Stimulated activated CD8-positive, alpha-beta memory T cell treated with anti-CD3 and anti-CD28 coated beads, Interleukin-2, amount 100 ng/mL, for 1 hour (primary cell): ENCODE results near the gene MACF1.

Source experiments
- DNase-seq, 2 donors: peaks; one replicate each; pipeline ENCODE4 v3.0.0-alpha.2; 2020; ENCODE audit warnings: low read depth in 2 of 2

The MACF1 gene

DNA sequence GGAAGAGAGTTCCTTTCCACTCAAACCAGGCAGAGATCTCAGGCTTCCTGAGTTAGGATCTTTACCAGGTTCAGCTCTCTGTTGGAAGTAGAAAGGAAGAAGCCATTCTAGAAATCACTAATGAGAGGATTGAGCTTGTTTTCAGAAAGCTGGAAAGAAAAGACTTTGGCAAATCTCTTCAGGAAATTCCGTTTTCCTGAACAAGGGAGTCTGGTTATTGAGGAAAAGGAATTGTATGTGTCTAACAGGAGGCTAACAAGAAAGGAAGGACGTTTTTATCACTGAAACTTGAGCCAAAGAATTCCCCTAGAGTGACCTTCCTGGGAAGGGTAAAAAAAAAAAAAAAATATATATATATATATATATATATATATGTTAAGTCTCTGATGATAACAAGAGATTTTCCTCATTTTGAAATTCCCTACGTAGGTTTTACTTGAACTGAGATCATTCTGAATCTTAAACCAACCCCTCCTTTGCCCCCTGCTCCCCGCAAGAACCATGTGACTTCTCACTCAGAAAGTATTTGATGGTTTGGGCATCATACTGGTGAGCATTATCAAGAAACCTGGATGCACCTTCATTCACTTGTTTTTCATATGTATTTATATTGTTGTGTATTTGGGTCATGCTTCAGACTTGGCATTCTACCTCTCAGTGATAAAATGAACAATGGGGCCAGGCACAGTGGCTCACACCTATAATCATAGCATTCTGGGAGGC lies 188.5 kb downstream of the MACF1 start:
- no peak for DNase-seq

DNA sequence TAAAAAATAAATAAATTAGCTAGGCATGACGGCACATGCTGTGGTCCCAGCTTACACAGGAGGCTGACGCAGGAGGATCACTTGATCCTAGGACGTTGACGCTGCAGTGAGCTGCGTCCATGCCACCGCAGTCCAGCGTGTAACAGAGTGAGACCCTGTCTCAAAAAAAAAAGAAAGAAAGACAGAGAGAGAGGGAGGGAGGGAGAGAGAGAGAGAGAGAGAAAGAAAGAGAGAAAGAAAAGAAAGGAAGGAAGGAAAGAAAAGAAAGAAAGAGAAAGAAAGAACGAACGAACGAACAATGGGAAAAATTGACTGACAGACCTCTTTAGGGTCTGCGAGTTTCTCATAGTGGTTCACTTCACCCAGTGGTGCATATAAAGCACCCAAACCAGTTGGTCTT lies 189.2 kb downstream of the MACF1 start:
- no peak for DNase-seq

DNA sequence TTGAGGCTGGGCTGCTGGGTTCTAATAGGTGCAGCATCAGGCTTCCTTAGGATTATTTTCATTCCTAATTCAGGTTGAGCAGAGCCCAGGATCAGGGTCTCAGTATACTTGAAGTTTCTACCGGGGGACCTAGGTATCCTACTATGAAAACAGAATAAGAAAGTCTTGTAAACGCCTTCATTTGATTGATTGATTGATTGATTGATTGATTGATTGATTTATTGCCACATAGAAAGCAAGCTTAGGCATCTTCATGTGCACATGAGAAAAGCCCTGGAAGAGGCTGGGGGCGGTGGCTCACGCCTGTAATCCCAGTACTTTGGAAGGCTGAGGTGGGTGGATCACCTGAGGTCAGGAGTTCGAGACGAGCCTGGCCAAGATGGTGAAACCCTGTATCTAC lies 189.6 kb downstream of the MACF1 start:
- no peak for DNase-seq

DNA sequence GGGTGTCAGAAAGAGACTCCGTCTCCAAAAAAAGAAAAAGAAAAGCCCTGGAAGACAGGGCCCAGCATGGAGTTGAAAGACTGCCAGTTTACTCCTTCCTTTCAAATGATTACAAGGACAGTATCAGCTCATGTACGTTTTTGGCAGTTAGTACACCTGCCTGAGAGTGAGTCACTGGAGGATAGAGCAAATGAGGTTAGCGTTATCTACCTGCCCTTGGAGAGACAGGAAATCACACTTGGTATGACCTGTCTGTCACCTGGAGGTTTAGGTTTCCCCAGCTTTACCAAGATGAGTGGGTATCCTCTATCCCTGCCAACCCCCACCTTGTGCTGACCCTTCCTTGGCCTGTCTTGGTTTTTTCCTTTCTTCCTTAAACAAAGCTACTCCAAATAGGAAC lies 190.1 kb downstream of the MACF1 start:
- no peak for DNase-seq

DNA sequence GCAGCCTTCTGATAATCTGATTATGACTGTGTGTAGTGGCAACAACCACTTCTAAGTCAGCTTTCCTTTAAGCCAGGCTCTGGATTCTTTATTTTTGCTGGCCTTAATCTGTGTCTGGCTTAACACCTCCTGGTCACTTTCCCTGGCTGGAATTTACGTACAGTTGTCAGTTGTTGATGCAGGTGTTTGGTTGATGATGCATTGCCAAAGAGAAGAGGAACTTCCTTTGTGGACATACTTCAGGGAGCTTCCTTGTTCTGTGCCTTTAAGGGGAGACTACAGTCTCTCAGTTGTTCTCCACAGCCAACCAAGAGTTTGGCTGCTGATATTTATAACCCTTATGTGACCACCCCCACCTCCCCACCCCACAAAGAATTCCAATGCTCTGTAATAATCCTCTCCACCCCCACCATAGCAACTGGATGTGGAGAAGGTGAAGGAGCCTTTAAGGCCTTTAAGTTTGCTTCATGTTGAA lies 190.9 kb downstream of the MACF1 start:
- no peak for DNase-seq

DNA sequence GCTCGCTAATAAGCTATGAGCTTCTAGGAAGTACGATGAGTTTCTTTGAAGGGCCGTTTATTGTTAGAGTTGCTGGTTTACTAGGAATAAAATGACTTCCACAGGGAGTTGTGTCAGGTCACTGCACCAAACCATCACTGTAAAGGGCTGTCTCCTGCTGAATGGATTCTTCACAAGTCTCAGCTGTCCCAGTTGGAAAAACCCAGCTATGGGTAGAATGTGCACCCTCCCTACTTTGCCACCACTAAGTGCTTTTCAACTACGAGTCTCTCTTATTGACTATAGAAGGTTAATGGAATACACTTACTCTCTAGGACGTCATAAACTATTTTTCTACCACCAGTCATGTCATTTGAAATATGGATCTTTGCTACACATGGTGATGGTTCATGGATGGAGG lies 192.2 kb downstream of the MACF1 start:
- no peak for DNase-seq

DNA sequence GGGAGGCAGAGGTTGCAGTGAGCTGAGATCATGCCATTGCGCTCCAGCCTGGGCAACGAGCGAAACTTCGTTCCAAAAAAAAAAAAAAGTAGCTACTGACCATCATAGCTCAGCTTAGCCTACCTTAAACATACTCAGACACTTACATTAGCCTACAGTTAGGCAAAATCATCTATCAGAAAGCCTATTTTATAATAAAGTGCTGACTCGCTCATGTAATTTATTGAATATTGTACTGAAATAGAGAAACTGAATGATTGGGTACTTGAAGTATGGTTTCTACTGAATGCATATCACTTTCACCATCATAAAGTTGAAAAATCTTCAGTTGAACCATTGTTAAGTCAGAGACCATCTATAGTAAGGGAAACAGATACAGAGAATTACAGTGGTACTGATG lies 193.0 kb downstream of the MACF1 start:
- no peak for DNase-seq

DNA sequence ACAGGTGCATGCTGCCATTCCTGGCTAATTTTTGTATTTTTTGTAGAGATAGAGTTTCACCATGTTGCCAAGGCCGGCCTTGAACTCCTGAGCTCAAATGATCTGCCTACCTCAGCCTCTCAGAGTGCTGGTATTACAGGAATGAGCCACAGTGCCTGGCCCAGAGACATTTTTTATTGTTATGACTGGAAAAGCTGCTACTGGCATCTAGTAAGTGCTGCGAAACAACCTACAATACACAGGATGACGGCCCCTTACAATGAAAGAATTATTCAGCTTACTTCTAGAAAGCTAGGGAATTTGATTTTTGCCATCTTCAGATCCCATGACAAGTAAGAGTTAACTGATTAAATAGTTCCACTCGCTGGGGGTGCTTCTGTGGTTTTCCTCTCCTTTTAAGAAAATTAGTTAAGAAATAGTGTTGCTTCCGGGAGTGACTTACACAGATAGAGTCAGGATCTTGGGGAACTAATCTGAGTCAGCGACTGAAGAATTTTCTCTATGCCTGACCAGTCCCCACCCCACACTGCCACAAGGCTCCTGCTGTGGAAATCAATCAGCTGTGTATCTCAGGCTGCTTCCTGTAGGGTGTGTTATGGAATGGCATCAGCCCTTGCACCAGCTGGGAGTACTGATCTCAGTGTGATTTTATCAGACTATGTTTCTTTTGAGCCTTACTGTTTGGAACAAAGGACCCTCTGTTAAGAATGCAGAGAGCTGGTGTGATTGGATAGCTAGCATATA lies 194.0 kb downstream of the MACF1 start:
- no peak for DNase-seq

DNA sequence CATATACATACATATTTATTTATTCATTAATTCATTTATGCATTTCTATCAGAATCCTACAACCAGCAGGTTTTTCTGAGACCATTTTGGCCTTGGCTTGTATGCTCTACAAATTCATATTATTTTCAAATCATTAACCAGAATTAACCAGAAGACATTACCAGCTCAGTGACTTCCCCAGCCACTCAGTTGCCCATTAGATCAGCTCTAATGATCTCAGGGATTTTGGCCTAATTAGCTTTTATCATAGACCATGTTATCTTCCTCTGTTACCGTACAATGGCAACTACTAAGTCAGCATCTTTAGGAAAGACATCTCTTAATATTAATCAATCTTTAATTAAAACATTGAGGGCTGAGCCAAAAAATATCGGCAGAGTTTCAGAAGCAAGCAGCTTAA lies 196.6 kb downstream of the MACF1 start:
- DNase-seq = no peak

DNA sequence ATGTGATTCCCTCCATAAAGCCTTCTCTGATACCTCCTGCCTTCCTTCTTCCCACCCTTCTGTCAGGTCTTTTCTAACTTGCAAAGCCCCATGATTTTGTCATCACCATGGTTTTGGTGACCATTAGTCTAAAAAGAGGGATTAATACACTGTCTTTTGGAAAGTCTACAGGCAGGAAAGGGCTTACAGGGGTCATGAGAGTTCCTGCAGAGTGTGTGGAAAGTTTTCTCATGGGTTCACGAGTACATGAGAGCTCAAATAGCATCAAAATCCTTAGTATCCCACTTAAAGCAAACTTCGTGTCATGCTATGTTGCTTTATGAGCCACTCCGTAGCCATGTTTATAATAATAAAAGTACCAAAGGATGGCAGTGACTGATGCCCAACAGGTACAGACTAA lies 200.4 kb downstream of the MACF1 start:
- no peak for DNase-seq

DNA sequence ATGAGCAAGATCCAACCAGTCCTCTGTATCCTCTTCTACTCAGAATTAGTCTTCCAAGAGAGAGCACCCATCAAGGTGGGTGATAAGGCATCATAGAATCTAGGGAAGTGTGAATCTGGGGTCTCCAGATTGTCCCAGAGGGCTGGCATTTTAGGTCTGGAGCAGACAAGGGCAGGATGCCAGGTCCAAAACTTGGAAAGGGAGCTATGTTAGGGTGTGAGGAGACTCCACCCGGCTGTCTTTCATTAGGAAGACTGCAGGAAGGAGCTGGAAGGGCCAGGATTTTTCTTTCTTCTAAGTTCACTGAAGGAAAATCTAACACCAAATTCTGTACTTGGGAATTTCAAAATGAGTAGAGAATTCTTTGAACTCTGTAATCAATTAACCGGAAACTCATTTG lies 200.9 kb downstream of the MACF1 start:
- DNase-seq = no peak

DNA sequence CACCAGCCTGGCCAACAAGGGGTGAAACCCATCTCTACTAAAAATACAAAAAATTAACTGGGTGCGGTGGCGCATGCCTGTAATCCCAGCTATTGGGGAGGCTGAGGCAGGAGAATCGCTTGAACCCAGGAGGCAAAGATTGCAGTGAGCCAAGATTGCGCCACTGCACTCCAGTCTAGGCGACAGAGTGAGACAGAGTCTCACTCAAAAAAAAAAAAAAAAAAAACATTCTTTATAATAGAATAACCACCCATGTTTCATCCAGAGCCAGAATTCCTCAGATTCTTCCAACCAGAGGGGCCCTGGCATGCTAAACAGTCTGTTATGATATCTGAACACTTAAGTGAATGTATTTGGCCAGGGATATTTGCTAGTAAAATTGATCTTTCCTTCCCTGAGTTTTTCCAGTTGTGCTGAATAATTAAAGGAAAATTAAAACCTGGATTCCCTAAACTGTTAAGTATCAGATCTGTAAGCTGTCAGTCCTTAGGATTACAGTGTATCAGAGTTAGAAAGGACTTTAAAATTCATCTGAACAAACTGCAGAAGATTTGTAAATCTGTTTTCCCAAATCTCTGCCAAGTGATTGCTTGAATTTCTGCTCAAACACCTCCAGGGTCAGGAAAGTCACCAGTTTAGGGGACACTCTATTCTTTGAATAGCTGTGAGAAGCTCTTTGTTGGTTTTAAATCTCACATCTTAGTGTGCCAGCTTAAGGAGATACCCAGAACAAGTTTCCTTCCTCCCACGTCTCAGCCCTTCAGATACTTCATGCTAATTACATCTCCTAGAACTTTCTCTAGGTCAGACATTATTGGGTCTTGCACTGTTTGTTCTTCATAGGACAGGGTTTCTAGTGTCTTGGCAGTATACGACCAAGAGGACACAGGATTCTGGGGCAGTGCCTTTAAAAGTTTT lies 202.3 kb downstream of the MACF1 start:
- no peak for DNase-seq

DNA sequence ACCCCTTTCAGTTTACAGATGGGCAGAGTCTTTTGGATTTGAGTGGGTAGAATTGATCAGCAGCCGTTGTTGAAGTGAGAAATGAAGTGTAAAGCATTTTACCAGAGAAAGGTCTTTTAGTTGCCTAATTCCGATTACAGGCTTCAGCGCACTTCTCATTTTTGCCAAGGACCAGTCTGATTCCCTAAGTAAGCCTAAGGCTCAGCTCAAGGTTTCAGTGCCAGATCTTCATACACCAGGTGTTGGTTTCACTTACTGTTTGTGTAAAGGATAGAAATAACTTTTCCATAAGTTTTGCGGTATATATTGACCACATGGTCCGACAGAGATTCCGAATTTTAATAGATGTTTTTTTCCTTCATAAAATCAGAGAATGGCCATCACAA lies 203.0 kb downstream of the MACF1 start:
- no peak for DNase-seq

DNA sequence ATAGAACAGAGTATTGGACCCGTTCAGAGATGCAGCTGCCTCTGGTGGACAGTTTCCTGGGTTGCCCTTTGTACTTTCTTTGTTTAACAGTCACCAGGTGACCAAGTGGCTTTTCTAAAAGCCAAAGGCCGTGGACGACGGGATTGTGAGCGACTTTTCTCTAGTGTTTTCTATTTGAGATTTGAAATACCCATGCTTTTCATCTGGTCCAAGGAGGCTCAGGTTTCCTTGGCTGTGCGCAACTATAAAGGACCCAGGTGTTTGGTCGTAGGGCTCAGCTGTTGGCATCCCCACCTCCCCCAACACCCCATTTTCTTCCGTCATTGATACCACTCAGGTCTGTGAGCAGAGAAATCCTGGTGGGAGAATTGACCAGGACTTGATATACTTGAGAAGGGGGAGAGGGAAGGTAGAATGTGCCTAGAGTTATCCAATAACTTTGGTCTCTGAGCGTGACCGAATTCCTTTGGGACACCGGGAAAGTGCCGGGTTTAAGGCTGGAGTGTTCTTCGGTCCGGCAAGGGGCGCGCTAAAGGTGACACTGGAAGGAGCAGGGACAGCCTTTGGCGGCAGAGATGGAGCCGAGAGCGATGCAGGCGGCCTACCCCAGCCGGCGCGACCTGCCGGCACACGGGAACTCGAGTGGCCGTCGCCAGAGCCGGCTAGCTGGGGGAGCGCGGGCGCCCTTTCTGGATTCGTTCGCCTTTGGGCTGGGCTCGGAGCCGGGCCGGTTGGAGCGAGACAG lies 203.6 kb downstream of the MACF1 start:
- DNase-seq = no peak

DNA sequence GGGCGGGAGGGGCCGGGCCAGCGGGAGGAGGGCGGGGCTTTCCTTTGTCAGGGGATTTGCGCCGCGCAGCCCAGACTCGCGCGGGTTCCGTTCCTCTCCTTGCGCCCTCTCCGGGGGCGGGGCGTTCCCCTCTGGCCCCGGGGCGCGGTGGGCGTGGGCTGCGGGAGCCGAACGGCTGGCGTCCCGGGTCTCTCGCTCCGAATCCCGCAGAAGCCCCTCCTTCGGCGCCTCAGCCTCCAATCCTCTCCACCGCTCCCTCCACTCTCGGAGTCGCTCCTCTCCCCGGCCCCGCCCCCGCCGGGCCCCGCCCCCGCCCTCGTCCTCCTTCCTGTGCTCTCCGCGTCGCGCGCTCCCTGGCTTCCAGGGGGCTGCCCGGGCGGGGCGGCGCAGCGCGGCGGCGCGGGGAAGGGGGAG lies 204.2 kb downstream of the MACF1 start:
- peak; percentile 53 to 74 for DNase-seq

DNA sequence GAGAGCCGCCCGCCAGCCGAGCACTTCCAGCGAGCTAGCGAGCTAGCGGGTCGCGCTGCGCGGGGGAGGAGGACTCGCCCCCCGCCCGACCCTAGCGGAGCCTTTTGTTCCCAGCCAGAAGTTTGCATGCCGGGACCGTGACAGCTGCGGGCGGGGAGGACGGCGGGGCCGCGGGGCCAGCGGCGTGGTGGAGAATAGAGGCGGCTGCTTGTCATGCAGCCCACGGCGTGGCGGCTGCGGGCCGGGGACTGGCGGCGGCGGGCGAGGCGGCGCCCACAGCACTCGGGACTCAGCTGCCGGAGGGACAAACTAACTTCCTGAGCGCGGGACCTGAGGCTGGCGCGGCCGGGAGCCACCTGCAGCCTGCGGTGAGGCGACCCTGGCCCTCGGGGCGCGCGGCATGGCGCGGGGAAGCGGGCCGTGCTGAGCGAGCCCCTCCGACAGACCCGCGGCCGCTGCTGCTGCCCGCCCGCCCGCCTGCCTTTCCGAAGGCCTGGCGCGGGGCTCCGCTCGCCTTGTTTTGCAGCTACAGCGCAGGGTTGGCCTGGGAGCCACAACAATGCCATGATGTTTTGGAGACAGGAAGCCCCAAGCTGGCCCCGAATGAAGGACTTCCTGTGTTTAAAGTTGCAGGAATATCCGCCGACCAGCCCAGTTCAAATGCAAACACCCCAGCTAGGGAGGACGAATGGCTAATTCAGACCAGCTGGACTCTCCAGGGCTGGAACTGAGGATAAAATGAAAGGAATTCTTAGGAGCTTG lies 204.7 kb downstream of the MACF1 start:
- no peak for DNase-seq

DNA sequence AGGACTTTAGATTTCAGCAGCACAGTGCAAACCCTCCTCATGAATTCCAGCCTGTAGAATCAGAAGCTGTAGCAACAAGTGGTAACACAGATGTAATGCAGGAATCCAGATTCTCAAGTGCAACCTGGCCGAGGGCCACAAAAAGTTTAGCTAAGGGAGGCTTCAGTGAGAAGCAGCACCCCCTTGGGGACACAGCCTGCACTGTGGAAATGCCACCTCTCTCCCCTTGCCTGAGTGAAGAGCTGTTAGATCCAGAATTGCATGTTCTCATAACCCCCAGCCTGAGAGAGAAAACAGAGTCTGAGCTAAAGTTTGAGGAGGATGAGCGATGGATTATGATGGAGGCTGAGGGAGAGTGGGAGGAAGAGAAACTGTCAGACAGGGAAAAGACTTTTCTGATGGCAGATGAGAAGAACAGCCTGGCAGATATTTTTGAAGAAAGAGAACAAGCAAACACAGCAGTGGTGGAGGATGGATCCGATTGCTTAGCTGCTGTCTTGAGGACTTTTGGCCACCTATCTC lies 206.5 kb downstream of the MACF1 start:
- DNase-seq = peak; percentile 23 to 39

DNA sequence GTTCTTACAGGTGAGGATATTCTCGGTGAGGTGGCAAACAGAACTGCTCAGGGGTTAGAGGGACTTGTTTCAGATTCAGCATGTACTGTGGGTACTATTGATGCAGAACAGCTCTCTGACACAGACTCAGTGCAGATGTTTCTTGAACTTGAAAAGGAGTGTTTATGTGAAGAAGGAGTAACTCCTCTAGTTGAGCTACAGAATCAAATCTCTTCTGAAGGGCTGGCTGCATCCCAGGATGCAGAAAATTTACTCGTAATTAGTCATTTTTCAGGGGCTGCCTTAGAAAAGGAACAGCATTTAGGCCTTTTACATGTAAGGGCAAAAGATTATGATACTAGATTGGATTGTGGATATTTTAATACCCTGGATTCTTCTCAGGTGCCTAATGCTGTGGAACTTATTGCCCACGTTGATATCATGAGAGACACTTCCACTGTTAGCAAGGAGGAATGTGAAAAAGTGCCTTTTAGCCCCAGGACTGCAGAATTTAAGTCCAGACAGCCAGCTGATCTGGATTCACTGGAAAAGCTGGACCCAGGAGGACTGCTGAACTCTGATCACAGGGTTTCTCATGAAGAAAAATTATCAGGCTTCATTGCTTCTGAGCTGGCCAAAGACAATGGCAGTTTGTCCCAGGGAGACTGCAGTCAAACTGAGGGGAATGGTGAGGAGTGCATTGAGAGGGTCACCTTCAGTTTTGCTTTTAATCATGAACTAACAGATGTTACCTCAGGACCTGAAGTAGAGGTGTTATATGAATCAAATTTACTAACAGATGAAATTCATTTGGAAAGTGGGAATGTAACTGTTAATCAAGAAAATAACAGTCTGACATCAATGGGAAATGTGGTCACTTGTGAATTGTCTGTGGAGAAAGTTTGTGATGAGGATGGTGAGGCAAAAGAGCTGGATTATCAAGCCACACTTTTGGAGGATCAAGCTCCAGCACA lies 207.3 kb downstream of the MACF1 start:
- DNase-seq = no peak

DNA sequence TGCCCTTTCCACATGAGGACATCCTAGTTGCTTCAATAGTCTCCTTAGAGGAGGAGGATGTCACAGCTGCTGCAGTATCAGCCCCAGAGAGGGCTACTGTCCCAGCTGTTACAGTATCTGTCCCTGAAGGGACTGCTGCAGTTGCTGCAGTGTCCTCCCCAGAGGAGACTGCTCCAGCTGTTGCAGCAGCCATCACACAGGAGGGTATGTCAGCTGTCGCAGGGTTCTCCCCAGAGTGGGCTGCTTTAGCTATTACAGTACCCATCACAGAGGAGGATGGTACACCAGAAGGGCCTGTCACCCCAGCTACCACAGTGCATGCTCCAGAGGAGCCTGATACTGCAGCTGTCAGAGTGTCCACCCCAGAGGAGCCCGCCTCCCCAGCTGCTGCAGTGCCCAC lies 208.4 kb downstream of the MACF1 start:
- no peak for DNase-seq
